LNCAP (cell line): ENCODE data around the gene CDKAL1.

Experiments used
- CTCF ChIP-seq: fragments of 450-650 bp; IDR thresholded peaks from 2 replicates; pipeline ENCODE4 v1.5.1; 2017; ENCODE audit warnings: mild to moderate bottlenecking

Gene CDKAL1

GRCh38 chr6:20927130-20927860 is 393.0 kb downstream of the CDKAL1 start:
- TF ChIP-seq CTCF: no peak

GRCh38 chr6:20929283-20929682 is 395.0 kb downstream of the CDKAL1 start:
- no peak for TF ChIP-seq CTCF

GRCh38 chr6:20931093-20931492 is 396.8 kb downstream of the CDKAL1 start:
- TF ChIP-seq CTCF: no peak

GRCh38 chr6:20931772-20932171 is 397.5 kb downstream of the CDKAL1 start:
- TF ChIP-seq CTCF: no peak

- TF ChIP-seq CTCF: no peak
Observed at GRCh38 chr6:20932284-20932683, 398.0 kb downstream of the CDKAL1 start.

- TF ChIP-seq CTCF: no peak
Observed at GRCh38 chr6:20933057-20933788, 399.0 kb downstream of the CDKAL1 start.

GRCh38 chr6:20936949-20937348 is 402.7 kb downstream of the CDKAL1 start:
- TF ChIP-seq CTCF: no peak
